LNCaP clone FGC (cell line): ENCODE data around the gene TGFA.
"Not testable (repeated sequence)": the region's sequence is repeated elsewhere in the genome, so short reads cannot be mapped to it uniquely, and the experiment has no call there.

Source experiments
- DNase-seq: peaks from one replicate; pipeline ENCODE4 v3.0.0-alpha.2; 2011; ENCODE audit warnings: low read depth
- H3K4me3 ChIP-seq: 2 replicates; pipeline ENCODE4 v1.5.1; 2011; ENCODE audit warnings: mild to moderate bottlenecking, low read depth, low read length, control low read depth
- TF ChIP-seq, protein P1 (sequence below): IDR thresholded peaks from 2 replicates; pipeline ENCODE4 v1.5.1; 2012; ENCODE audit warnings: mild to moderate bottlenecking; ENCODE audit not compliant: control insufficient read depth, insufficient read depth; ENCODE audit errors: extremely low read depth

The TGFA gene

DNA sequence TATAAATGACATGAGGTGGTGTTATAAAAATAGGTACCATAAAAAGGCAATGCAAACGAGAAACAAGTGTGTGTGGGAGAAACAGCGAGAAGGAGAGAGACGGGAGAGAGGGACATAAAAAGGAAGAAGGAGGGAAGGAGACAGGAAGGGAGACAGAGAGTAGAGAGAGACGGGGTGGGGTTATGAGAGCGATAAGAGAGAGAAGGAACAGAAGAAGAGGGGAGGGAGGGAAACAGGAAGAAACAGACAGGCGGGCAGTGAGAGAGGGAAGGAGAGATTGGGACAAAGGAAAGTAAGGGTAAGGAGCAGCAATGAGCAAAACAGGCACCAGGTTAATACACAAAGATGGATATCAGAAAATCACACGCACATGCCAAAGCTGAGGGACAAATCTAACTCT is 83.7 kb downstream of the TGFA start:
- no peak overlapping the region for H3K4me3 ChIP-seq
- TF ChIP-seq, protein P1, sequence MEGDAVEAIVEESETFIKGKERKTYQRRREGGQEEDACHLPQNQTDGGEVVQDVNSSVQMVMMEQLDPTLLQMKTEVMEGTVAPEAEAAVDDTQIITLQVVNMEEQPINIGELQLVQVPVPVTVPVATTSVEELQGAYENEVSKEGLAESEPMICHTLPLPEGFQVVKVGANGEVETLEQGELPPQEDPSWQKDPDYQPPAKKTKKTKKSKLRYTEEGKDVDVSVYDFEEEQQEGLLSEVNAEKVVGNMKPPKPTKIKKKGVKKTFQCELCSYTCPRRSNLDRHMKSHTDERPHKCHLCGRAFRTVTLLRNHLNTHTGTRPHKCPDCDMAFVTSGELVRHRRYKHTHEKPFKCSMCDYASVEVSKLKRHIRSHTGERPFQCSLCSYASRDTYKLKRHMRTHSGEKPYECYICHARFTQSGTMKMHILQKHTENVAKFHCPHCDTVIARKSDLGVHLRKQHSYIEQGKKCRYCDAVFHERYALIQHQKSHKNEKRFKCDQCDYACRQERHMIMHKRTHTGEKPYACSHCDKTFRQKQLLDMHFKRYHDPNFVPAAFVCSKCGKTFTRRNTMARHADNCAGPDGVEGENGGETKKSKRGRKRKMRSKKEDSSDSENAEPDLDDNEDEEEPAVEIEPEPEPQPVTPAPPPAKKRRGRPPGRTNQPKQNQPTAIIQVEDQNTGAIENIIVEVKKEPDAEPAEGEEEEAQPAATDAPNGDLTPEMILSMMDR = no peak
- no peak for DNase-seq

DNA sequence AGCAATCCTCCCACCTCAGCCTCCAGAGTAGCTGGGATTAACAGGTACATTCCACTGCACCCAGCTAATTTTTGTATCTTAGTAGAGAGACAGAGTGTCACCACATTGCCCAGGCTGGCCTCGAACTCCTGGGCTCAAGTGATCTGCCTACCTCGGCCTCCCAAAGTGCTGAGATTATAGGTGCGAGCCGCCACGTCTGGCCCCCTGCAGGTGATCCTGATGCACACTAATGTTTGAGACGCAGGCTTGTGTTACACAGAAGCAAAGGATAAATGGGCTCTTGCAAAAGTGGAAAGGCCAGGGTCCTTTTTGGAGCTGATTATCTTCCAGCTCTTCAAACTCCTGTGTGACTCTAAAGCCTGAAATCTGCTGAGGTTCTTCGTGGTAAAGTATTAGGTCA is 84.2 kb downstream of the TGFA start:
- DNase-seq = no peak
- H3K4me3 ChIP-seq = no peak overlapping the region
- TF ChIP-seq, protein P1 = no peak

DNA sequence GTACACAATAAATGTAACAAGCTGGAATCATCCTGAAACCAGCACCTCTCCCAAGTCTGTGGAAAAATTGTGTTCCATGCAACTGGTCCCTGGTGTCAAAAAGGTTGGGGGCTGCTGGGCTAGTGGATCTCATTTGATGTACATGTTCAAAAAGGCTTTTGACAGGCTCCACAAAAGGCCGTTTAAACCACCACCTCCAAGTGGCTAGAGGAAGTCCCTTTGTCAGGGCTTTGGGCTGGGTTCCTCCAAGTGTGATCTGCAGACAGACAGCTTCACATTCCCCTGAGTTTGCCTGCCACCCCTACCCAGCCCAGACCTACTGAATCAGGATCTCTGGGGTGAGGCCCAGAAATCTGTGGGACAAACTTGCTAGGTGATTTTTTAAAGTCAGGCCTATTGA is 84.7 kb downstream of the TGFA start:
- H3K4me3 ChIP-seq = no peak overlapping the region
- no peak for DNase-seq
- TF ChIP-seq, protein P1 = no peak

- TF ChIP-seq, protein P1 = no peak
- no peak overlapping the region for H3K4me3 ChIP-seq
- DNase-seq = no peak
Observed at GRCh38 chr2:70467831-70468779, 85.5 kb downstream of the TGFA start.

DNA sequence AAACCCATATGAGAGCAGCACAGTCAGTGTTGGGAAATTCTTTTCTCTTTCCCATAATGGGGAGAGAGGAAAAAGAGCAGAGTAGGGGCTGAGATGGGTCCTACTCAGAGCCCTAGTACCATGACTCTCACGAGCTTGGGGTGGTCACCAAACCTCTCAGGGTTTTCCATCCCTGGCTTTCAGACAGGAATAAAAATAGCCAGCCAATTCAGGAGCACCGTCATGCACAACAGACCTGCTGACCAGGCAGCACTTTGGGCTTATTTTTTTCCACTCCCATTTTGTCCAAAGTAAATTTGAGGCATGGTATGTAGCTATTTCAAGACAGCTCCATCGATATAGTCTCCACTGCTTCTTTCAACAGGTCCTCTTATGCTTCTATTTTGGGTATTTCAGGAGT is 86.4 kb downstream of the TGFA start:
- H3K4me3 ChIP-seq = no peak overlapping the region
- TF ChIP-seq, protein P1 = no peak
- DNase-seq = no peak

GRCh38 chr2:70466647-70467046 is 87.0 kb downstream of the TGFA start:
- DNase-seq, H3K4me3 ChIP-seq: not testable (repeated sequence)

- no peak overlapping the region for H3K4me3 ChIP-seq
- no peak for DNase-seq
- TF ChIP-seq, protein P1 = no peak
Observed at GRCh38 chr2:70463997-70464396, 89.6 kb downstream of the TGFA start.
